NCI-H1092 (cell line): ENCODE measurements around the gene F2.

Experiments used
- DNase-seq: peaks from one replicate; lab custom pipeline; 2025; lab: John Stamatoyannopoulos, UW

Gene F2

GRCh38 chr11:46743693-46744339 lies 24.8 kb downstream of the F2 start:
- DNase-seq: no peak

- no peak for DNase-seq
These were observed 26.3 kb downstream of the F2 start for GRCh38 chr11:46745328-46745727.

- DNase-seq: no peak
These were observed 27.0 kb downstream of the F2 start for GRCh38 chr11:46745995-46746394.

GRCh38 chr11:46747150-46747549 lies 28.1 kb downstream of the F2 start:
- no peak for DNase-seq

- no peak for DNase-seq
These were observed 36.9 kb downstream of the F2 start for GRCh38 chr11:46755962-46756361.

GRCh38 chr11:46759196-46759595 lies 40.2 kb downstream of the F2 start:
- no peak for DNase-seq

- no peak for DNase-seq
These were observed 41.6 kb downstream of the F2 start for GRCh38 chr11:46760429-46761128.

- DNase-seq: no peak
These were observed 42.8 kb downstream of the F2 start for GRCh38 chr11:46761807-46762206.

GRCh38 chr11:46762248-46762647 lies 43.2 kb downstream of the F2 start:
- no peak for DNase-seq

GRCh38 chr11:46766656-46767055 lies 47.6 kb downstream of the F2 start:
- no peak for DNase-seq

GRCh38 chr11:46769636-46770221 lies 50.7 kb downstream of the F2 start:
- DNase-seq: no peak

- DNase-seq: no peak
These were observed 57.9 kb downstream of the F2 start for GRCh38 chr11:46776878-46777277.

GRCh38 chr11:46778416-46778815 lies 59.4 kb downstream of the F2 start:
- no peak for DNase-seq
